GM23248 (cell line): ENCODE measurements around the gene CLIC4. TPM values are rescaled to one million over a fixed set of nuclear protein-coding genes. Genes with fewer than 3 reads are reported as not detected.
"Not testable (repeated sequence)": the region's sequence is repeated elsewhere in the genome, so short reads cannot be mapped to it uniquely, and the experiment has no call there.

Experiments used
- DNase-seq: peaks from one replicate; pipeline ENCODE4 v3.0.0-alpha.2; 2015
- H2AFZ ChIP-seq: fragments of 200-600 bp; sonication (generic); 2 replicates; pipeline ENCODE4 v1.6.1; 2016; ENCODE audit warnings: antibody characterized with exemption
- H3F3A ChIP-seq: fragments of 200-600 bp; sonication (generic); 2 replicates; pipeline ENCODE4 v1.6.1; 2016; ENCODE audit warnings: mild to moderate bottlenecking, antibody characterized with exemption, mixed run types; ENCODE audit not compliant: insufficient read depth
- H3K27ac ChIP-seq: fragments of 200-600 bp; sonication (generic); 2 replicates; pipeline ENCODE4 v1.5.1; 2016; ENCODE audit warnings: mild to moderate bottlenecking
- H3K27me3 ChIP-seq: fragments of 200-600 bp; sonication (generic); replicated peaks from 2 replicates; pipeline ENCODE4 v1.6.1; 2016; ENCODE audit warnings: mild to moderate bottlenecking; ENCODE audit not compliant: insufficient read depth
- H3K36me3 ChIP-seq: fragments of 200-600 bp; sonication (generic); 2 replicates; pipeline ENCODE4 v1.6.1; 2016; ENCODE audit warnings: low read depth, mild to moderate bottlenecking
- H3K4me1 ChIP-seq: fragments of 200-600 bp; sonication (generic); 2 replicates; pipeline ENCODE4 v1.6.1; 2016; ENCODE audit warnings: mild to moderate bottlenecking; ENCODE audit not compliant: insufficient read depth
- H3K4me2 ChIP-seq: fragments of 200-600 bp; sonication (generic); one replicate; pipeline ENCODE4 v1.6.1; 2016; ENCODE audit warnings: mild to moderate bottlenecking; ENCODE audit not compliant: unreplicated experiment
- H3K4me3 ChIP-seq: fragments of 200-600 bp; sonication (generic); 2 replicates; pipeline ENCODE4 v1.5.1; 2016; ENCODE audit warnings: mild to moderate bottlenecking
- H3K79me2 ChIP-seq: fragments of 200-600 bp; sonication (generic); 2 replicates; pipeline ENCODE4 v1.6.1; 2016; ENCODE audit warnings: mild to moderate bottlenecking; ENCODE audit not compliant: insufficient read depth
- H3K9ac ChIP-seq: fragments of 200-600 bp; sonication (generic); 2 replicates; pipeline ENCODE4 v1.6.1; 2016; ENCODE audit warnings: mild to moderate bottlenecking
- H3K9me2 ChIP-seq: fragments of 200-600 bp; sonication (generic); 2 replicates; pipeline ENCODE4 v1.6.1; 2016; ENCODE audit warnings: mixed run types, mild to moderate bottlenecking, moderate library complexity; ENCODE audit not compliant: insufficient read depth
- H3K9me3 ChIP-seq: fragments of 200-600 bp; sonication (generic); one replicate; pipeline ENCODE4 v1.6.1; 2017; ENCODE audit warnings: low read depth
- H4K20me1 ChIP-seq: fragments of 200-600 bp; sonication (generic); 2 replicates; pipeline ENCODE4 v1.6.0; 2016; ENCODE audit not compliant: insufficient read depth
- EZH2 ChIP-seq: fragments of 200-600 bp; sonication (generic); IDR thresholded peaks from 2 replicates; pipeline ENCODE4 v1.6.1; 2018; ENCODE audit warnings: antibody characterized with exemption, mild to moderate bottlenecking; ENCODE audit not compliant: insufficient read depth, poor library complexity, severe bottlenecking
- EZH2phosphoT487 ChIP-seq: fragments of 200-600 bp; sonication (generic); IDR thresholded peaks from 2 replicates; pipeline ENCODE4 v1.6.1; 2018; ENCODE audit warnings: antibody characterized with exemption, moderate library complexity, mild to moderate bottlenecking, low read depth; ENCODE audit not compliant: insufficient read depth
- WGBS, 2 experiments: methylation state at CpG; one replicate each; pipeline ENCODE4 v1.1.6; 2015 to 2017; ENCODE audit warnings: low lambda C conversion rate in 2 of 2, low coverage in 1 of 2; ENCODE audit errors: missing lambda C conversion rate in 2 of 2; 5-methylcytosine and 5-hydroxymethylcytosine counted together
- in situ Hi-C: fragments of 300-500 bp; cut with MboI; formaldehyde crosslinking; loops from 2 replicates; pipeline ENCODE4 v1.15.0; 2020
- polyA plus RNA-seq: library from polyadenylated mRNA; unstranded; fragments of >200 nt; fragmentation: Nextera tagmentation; extraction: Ambion mirVana; gene quantifications from 2 replicates; pipeline ENCODE4 v1.2.1, GENCODE V29; 2016
- total RNA-seq: library from RNA; depleted of rRNA; stranded (reverse); fragments of >200 nt; shearing (Covaris generic); gene quantifications from 2 replicates; pipeline ENCODE4 v1.2.3, GENCODE V29; 2014; rRNA removed

Gene CLIC4
- total RNA-seq (1,589 and 1,665 TPM in 2 replicates), polyA plus RNA-seq (1,380 and 1,381 TPM in 2 replicates)

DNA sequence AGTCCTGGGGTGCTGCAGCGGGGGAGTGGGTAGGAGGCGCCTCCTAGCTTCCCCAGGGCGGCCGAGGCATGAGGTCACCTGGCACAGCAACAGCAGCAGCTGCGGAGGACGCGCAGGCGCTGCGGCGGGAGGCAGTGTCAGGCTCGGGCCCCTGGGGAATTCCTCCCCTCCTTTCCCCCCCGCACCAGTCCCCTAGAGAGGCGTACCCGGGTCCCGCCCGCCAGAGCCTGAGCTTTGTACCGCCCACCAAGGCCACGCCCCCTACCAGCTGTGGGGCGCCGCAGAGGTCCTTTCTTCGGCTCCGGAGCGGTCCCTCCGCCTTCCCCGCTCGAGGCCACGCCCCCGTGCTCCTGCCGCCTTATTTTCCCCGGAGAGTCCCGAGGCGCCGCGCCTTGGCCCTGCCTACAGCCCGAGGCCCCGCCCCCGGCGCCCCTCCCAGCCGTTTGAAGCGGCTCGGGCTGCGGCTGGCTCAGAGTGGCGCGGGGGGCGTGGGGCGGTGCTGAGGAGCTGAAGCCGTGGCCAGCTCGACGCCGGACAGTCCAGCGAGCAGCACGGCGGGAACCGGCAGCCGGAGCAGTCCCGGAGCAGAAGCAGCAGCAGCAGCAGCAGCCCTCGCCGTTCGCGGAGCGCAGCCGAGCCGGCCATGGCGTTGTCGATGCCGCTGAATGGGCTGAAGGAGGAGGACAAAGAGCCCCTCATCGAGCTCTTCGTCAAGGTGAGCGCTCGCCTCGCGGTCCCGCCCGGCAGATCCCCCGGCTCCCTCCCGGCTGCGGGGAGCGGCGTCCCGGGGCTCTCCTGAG, at the start of gene CLIC4:
CLIC4 (plus strand) TSS at position 537 of the 800 bp plus-strand sequence; CDS start at position 644, 107 bp downstream.
- Histone ChIP-seq H3K9me2 (no peaks in the 10 kb centered on the region), H3K9ac (peak within 1 kb of the TSS; percentile 95), H3K27ac (peak within 1 kb of the TSS; percentile 97), H3K79me2 (peaks cover 48% of the 10 kb centered on the region), H2AFZ (no peak within 1 kb of the TSS), H3K4me1 (peaks cover 45% of the 10 kb centered on the region), H3K36me3 (0 out of 2 replicates have a peak, but pooled peaks cover 5% of the 10 kb centered on the region), H3K27me3 (no peaks in the 10 kb centered on the region), H3K9me3 (no peaks in the 10 kb centered on the region), H3F3A (peaks cover 63% of the 10 kb centered on the region), H3K4me2 (peak within 1 kb of the TSS; percentile 97), H3K4me3 (peak within 1 kb of the TSS; percentile 99), H4K20me1 (peaks cover 24% of the 10 kb centered on the region; the same call in 1 of the 2 replicates)
- WGBS, 2 experiments = 0 to 1% methylated on average over 26 to 65 of the region's 80 CpGs
- no peak for TF ChIP-seq EZH2
- no peak for TF ChIP-seq EZH2phosphoT487
- in situ Hi-C loops = no loop called here
- peak; percentile 100 for DNase-seq

DNA sequence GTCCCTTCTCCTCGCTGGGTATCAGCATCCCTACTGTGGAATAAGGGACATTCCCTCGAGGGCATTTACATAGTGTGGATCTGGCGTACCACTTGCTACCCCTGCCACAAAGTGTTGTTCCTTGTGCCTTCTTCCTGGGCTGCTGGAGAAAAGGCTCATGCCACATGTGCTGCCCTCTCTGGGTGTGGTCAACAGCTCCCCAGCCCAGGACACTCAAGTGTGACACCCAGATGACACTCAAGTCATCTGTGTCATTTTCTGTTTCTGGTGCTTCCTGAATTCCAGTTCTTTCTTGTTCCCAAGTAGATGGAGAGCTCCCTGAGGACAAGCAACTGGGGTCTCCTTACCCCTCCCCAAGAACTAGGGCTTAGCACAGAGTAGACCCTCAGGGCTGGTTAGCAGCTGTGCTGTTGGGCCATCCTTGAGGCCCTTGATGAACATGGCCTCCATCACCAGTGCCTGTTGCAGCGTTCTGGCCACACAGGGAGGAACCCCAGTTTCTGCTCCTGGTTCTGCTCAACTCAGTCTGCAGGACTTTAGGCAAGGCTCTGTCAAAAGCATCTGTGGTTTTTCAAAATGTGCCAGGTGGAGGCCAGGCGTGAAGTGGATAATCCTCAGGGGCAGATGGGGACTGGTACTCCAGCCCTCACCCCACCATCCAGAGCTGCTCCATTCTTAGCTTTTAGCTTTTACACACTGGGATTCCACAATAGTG, 49.0 kb upstream of the CLIC4 start:
- H3K27ac ChIP-seq = peak overlapping the region; percentile 67; the same call in 1 of the 2 replicates
- 86 to 90% methylated on average over 5 of the region's 5 CpGs for WGBS, 2 experiments
- H3K9ac ChIP-seq = no peak overlapping the region

DNA sequence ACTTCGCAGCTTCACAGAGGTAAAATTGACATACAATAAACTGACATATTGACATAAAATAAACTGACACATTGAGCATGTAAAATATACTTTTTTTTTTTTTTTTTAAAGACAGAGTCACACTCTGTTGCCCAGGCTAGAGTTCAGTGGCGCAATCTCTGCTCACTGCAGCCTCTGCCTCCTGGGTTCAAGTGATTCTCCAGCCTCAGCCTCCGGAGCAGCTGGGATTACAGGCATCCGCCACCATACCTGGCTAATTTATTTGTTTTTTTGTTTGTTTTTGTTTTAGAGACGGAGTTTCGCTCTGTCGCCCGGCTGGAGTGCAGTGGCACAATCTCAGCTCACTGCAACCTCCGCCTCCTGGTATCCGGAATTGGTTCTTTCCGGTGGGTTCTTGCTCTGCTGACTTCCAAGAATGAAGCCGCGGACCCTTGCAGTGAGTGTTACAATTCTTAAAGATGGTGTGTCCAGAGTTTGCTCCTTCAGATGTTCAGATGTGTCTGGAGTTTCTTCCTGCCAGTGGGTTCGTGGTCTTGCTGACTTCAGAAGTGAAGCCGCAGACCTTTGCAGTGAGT, 48.4 kb upstream of the CLIC4 start:
- no peak overlapping the region for H3K27ac ChIP-seq
- WGBS, 2 experiments = 93 to 95% methylated on average over 15 of the region's 15 CpGs
- peaks cover 8% of the 10 kb centered on the region; the same call in 1 of the 2 replicates for H3K79me2 ChIP-seq
- no peak for DNase-seq
- in situ Hi-C loops = no loop called here
- no peaks in the 10 kb centered on the region for H4K20me1 ChIP-seq
- no peaks in the 10 kb centered on the region for H3K27me3 ChIP-seq
- no peak overlapping the region for H3K4me3 ChIP-seq
- H3K9me2 ChIP-seq = no peaks in the 10 kb centered on the region
- H3K36me3 ChIP-seq = no peaks in the 10 kb centered on the region
- H3F3A ChIP-seq = peaks cover 20% of the 10 kb centered on the region; the same call in 1 of the 2 replicates
- H3K4me2 ChIP-seq = no peak overlapping the region
- H3K9ac ChIP-seq = no peak overlapping the region
- H3K4me1 ChIP-seq = peaks cover 28% of the 10 kb centered on the region
- H3K9me3 ChIP-seq = no peaks in the 10 kb centered on the region
- H2AFZ ChIP-seq = no peak overlapping the region
- TF ChIP-seq EZH2 (no peak), EZH2phosphoT487 (no peak)

More for the DNA sequence above, 49.0 kb upstream of the CLIC4 start:
- H3K4me1 ChIP-seq = peaks cover 28% of the 10 kb centered on the region
- DNase-seq = no peak
- H3K9me3 ChIP-seq = no peaks in the 10 kb centered on the region
- H3K79me2 ChIP-seq = peaks cover 8% of the 10 kb centered on the region; the same call in 1 of the 2 replicates
- H3K4me2 ChIP-seq = peak overlapping the region; percentile 72
- peaks cover 20% of the 10 kb centered on the region; the same call in 1 of the 2 replicates for H3F3A ChIP-seq
- in situ Hi-C loops = no loop called here
- H4K20me1 ChIP-seq = no peaks in the 10 kb centered on the region
- no peak for TF ChIP-seq EZH2phosphoT487
- no peak for TF ChIP-seq EZH2
- no peak overlapping the region for H3K4me3 ChIP-seq
- peak overlapping the region; percentile 72; the same call in 1 of the 2 replicates for H2AFZ ChIP-seq
- no peaks in the 10 kb centered on the region for H3K36me3 ChIP-seq
- H3K9me2 ChIP-seq = no peaks in the 10 kb centered on the region
- no peaks in the 10 kb centered on the region for H3K27me3 ChIP-seq

DNA sequence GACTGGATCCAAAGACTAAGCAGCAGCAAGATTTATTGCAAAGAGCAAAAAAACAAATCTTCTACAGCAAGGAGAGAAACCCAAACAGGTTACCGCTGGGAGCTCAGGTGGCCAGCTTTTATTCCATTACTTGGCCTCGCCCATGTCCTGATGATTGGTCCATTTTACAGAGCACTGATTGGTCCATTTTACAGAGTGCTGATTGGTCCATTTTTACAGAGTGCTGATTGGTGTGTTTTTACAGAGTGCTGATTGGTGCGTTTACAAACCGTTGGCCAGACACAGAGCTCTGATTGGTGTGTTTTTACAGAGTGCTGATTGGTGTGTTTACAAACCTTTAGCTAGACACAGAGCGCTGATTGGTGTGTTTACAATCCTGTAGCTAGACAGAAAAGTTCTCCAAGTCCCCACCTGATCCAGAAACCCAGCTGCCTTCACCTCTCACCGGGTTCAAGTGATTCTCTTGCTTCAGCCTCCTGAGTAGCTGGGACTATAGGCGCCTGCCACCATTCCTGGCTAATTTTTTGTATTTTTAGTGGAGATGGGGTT, 47.7 kb upstream of the CLIC4 start:
- H3K36me3 ChIP-seq, in situ Hi-C loops, H3K9me2 ChIP-seq, H3K4me2 ChIP-seq, H4K20me1 ChIP-seq, H3K9me3 ChIP-seq, H3K9ac ChIP-seq, DNase-seq, H3K4me3 ChIP-seq, H3K27ac ChIP-seq, H2AFZ ChIP-seq, H3K79me2 ChIP-seq, H3K27me3 ChIP-seq: not testable (repeated sequence)
- peaks cover 23% of the 10 kb centered on the region; the same call in 1 of the 2 replicates for H3F3A ChIP-seq
- peaks cover 27% of the 10 kb centered on the region for H3K4me1 ChIP-seq
- WGBS, 2 experiments = 92 to 93% methylated on average over 7 of the region's 7 CpGs

DNA sequence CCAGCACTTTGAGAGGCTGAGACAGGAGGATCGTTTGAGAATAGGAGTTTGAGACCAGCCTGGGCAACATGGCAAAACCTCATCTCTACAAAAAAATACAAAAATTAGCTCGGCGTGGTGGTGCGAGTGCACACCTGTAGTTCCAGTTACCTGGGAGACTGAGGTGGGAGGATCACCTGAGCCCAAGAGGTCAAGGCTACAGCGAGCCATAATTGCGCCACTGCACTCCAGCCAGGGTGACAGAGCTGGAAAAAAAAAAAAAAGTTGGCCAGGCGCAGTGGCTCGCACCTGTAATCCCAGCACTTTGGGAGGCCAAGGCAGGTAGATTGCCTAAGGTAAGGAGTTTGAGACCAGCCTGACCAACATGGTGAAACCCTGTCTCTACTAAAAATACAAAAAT, 46.9 kb upstream of the CLIC4 start:
- not testable (repeated sequence) for H3K36me3 ChIP-seq, H2AFZ ChIP-seq

More for the DNA sequence above, 46.9 kb upstream of the CLIC4 start:
- in situ Hi-C loops, H3K9me3 ChIP-seq, H3K9ac ChIP-seq, H3K4me2 ChIP-seq, H3K79me2 ChIP-seq, H3K27me3 ChIP-seq, H3K4me3 ChIP-seq, DNase-seq, H4K20me1 ChIP-seq, H3K27ac ChIP-seq, H3K9me2 ChIP-seq: not testable (repeated sequence)
- Histone ChIP-seq H3K4me1 (peaks cover 22% of the 10 kb centered on the region), H3F3A (peaks cover 27% of the 10 kb centered on the region)
- WGBS, 2 experiments = 88 to 90% methylated on average over 8 of the region's 8 CpGs
